HG02852 (cell line): Measurements from ENCODE around the gene IRS2.
"Not testable (repeated sequence)": the region's sequence is repeated elsewhere in the genome, so short reads cannot be mapped to it uniquely, and the experiment has no call there.

Experiments
- ATAC-seq: cut with Tn5 transposase; IDR thresholded peaks from one replicate; pipeline ENCODE4 v1.9.1; 2021; ENCODE audit warnings: mild to moderate bottlenecking, moderate library complexity; ENCODE audit not compliant: unreplicated experiment

Gene IRS2

GRCh38 chr13:109733550-109733949 is 52.8 kb downstream of the IRS2 start:
- no peak for ATAC-seq

GRCh38 chr13:109732470-109733170 is 53.8 kb downstream of the IRS2 start:
- not testable (repeated sequence) for ATAC-seq

- no peak for ATAC-seq
These were observed 55.5 kb downstream of the IRS2 start for GRCh38 chr13:109730812-109731335.

- no peak for ATAC-seq
These were observed 57.3 kb downstream of the IRS2 start for GRCh38 chr13:109728791-109729731.

DNA sequence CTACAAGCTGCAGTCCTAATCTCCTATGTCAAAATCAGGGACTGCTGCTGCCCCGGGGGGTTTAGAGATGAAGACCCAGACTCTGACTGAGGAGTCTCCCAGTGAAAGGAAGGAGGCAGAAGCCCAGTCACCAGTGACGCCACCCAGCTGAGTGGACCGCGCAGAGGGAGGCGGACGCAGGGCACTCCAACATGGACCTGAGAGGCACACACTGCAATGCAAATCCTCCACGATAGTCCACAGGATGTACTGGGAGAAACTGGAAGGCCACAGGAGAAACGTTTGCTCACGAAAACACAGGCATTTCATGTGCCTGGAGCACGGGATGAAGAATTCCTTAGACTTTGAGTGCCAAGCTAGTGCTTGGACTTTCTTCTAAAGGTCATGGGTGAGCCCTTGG is 58.3 kb downstream of the IRS2 start:
- no peak for ATAC-seq

GRCh38 chr13:109727251-109727650 is 59.1 kb downstream of the IRS2 start:
- ATAC-seq: no peak

- no peak for ATAC-seq
These were observed 60.3 kb downstream of the IRS2 start for GRCh38 chr13:109725995-109726637.

DNA sequence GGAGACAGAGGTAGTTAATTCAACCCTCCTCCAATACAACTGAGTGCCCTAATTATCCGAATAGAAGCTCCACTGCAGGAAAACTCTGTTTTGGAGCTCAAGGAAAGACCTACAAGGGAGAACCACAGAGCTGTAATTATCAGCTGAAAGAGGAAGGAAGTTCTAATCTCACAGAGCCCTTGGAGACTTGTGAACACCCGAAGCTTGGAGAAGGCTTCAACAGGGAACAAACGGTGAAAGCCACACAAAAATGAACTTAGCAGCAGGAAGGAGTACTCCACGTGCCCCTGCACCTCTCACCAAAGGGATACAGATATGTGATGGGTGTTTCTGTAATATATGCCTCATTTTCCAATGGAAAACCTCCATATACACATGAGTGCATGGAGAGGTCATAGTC is 61.1 kb downstream of the IRS2 start:
- no peak for ATAC-seq

- no peak for ATAC-seq
These were observed 61.8 kb downstream of the IRS2 start for GRCh38 chr13:109724603-109725002.

GRCh38 chr13:109723046-109723445 is 63.3 kb downstream of the IRS2 start:
- no peak for ATAC-seq

DNA sequence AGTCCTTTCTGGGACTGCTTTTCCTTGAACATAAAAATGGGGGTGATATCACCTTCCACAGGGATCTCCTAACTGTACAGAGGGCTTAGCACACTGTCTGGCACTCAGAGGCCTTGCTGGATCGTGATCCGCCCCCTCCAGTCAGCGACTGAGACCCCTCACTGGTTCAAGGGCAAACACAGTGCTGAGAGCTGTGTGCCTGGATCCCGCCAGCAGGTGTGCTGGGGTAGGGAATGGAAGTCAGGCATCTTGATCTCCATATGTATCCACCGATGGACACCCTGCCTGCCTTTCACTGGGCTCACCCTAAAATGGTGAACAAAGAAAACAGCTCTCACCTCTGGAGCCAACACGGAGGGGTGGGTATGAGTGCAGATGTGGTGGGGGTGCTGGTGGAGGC is 64.3 kb downstream of the IRS2 start:
- ATAC-seq: no peak

DNA sequence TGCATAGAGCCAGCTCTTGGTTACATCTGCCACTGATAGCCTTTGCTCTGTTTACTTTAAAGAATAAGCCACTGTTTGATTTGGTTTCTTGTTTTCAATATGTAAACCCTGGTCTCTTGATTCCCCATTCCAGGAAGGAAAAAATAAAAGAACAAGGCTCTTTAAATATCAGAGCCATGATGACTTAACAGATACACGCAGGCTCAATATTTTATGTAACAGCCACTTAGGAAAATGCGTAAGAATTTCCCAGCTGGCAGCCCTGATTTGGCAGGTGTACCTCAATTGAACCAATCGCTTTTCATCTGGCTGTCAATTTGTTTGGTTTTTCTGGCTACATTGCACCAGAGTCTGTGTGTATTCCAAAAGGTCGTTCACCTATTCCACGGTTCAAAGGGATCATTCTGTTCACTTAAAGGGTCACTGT is 65.6 kb downstream of the IRS2 start:
- ATAC-seq: no peak

- ATAC-seq: no peak
These were observed 66.3 kb downstream of the IRS2 start for GRCh38 chr13:109719962-109720646.

DNA sequence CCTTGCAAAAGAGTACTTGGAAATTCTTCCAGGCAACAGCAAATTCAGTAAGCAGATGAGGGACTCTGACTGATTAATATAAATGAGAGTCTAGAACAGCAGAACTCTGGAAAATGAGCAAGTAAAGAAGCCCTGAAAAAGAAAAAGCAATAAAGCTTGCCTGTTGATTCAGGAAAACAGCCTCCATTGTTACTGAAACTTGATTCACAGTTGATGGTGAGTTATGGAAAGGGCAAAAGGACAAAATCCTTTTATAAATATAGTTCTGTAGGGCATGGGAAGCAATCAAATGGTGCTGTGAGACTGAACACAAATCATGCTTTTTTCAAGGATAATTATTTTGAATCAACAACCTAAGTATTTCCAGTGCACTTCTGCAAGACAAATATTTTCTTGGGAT is 67.7 kb downstream of the IRS2 start:
- no peak for ATAC-seq

- ATAC-seq: no peak
These were observed 68.7 kb downstream of the IRS2 start for GRCh38 chr13:109717686-109718085.

GRCh38 chr13:109715902-109716301 is 70.5 kb downstream of the IRS2 start:
- ATAC-seq: no peak

DNA sequence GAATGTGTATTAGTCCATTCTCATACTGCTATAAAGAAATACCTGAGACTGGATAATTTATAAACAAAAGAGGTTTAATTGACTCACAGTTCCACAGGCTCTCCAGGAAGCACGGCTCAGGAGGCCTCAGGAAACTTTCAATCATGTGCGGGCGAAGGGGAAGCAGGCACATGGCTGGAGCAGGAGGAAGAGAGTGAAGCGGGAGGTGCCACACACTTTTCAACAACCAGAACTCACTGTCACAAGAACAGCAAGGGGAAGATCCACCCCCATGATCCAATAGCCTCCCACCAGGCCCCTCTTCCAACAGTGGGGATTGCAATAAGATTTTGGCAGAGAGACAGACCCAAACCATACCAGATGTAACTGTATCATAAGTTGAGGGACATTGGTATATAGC is 72.7 kb downstream of the IRS2 start:
- ATAC-seq: no peak

- no peak for ATAC-seq
These were observed 74.2 kb downstream of the IRS2 start for GRCh38 chr13:109712124-109712722.

DNA sequence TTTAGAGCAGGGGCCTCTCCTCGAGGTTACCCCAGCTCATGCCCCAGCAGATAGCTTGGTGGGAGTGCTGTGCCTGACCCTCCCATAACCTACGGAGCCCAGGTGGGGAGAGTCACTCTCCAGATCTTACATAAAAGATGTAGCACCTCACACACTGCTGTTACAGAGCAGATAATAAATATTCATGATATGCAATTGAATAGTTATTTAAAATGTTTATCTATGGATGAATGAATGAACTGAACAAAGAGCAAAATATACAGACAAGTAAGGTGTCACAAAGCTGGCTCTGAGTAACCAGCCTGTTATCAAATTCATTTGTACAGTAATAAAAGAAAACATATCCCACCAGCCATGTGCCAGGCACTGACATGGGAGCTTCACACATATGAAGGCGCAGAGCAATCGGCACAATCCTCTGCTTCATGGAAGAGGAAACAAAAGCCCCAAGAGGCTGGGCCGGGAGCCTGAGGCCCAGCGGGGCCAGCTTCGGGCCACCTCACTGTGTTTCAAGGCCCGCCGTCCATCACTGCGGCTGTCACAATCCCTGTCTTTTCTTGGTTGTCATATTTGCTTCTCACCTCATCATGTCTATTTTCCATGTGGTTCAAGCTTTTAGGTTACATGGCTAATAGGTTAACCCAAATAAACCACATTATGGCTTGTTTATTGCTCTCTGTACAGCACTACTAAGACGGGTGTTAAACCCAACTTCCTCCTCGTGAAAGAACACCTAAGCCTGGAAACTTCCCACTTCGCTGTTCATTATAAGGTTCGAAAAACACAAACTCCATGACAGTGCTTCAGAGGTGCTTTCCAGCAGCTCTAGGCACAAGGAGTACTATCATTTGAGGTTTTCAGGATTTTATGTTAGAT is 78.4 kb downstream of the IRS2 start:
- no peak for ATAC-seq
